GM04503 (cell line): ENCODE results near the gene TMEM131L.
"Not testable (repeated sequence)": the region's sequence is repeated elsewhere in the genome, so short reads cannot be mapped to it uniquely, and the experiment has no call there.

Experiments
- DNase-seq: peaks from one replicate; pipeline ENCODE4 v3.0.0-alpha.2; 2012; ENCODE audit warnings: low read depth

The TMEM131L gene

GRCh38 chr4:153466081-153466948 is at the start of gene TMEM131L:
TSS of gene TMEM131L (plus strand) at chr4:153466360. CDS start at chr4:153466398, 38 bp downstream.
- no peak for DNase-seq

- not testable (repeated sequence) for DNase-seq
These were observed 49.7 kb upstream of the TMEM131L start for GRCh38 chr4:153416456-153416855.

GRCh38 chr4:153418121-153418520 is 48.0 kb upstream of the TMEM131L start:
- DNase-seq = no peak

- peak; percentile 25 for DNase-seq
These were observed 47.6 kb upstream of the TMEM131L start for GRCh38 chr4:153418558-153418957.

- DNase-seq = no peak
These were observed 47.1 kb upstream of the TMEM131L start for GRCh38 chr4:153419029-153419428.

GRCh38 chr4:153419673-153420278 is 46.4 kb upstream of the TMEM131L start:
- no peak for DNase-seq

GRCh38 chr4:153420361-153420760 is 45.8 kb upstream of the TMEM131L start:
- DNase-seq = no peak

- DNase-seq = no peak
These were observed 44.2 kb upstream of the TMEM131L start for GRCh38 chr4:153421941-153422340.

- DNase-seq = no peak
These were observed 39.8 kb upstream of the TMEM131L start for GRCh38 chr4:153426207-153426885.

GRCh38 chr4:153427363-153428071 is 38.6 kb upstream of the TMEM131L start:
- DNase-seq = no peak

GRCh38 chr4:153428941-153429475 is 37.2 kb upstream of the TMEM131L start:
- no peak for DNase-seq

- DNase-seq = peak; percentile 55
These were observed 33.0 kb upstream of the TMEM131L start for GRCh38 chr4:153432965-153433753.

- DNase-seq = no peak
These were observed 32.4 kb upstream of the TMEM131L start for GRCh38 chr4:153433754-153434105.

- no peak for DNase-seq
These were observed 32.0 kb upstream of the TMEM131L start for GRCh38 chr4:153434190-153434589.

- no peak for DNase-seq
These were observed 27.0 kb upstream of the TMEM131L start for GRCh38 chr4:153438916-153439756.

- no peak for DNase-seq
These were observed 26.3 kb upstream of the TMEM131L start for GRCh38 chr4:153439831-153440230.

GRCh38 chr4:153440475-153440874 is 25.7 kb upstream of the TMEM131L start:
- DNase-seq = no peak

- DNase-seq = no peak
These were observed 18.8 kb upstream of the TMEM131L start for GRCh38 chr4:153447175-153447905.

- DNase-seq = no peak
These were observed 18.0 kb upstream of the TMEM131L start for GRCh38 chr4:153448003-153448731.
